Ishikawa (cell line): ENCODE measurements around the gene CHST11.

Experiments
- CEBPB ChIP-seq: IDR thresholded peaks from 2 replicates; pipeline ENCODE4 v1.6.1; 2012
- CREB1 ChIP-seq: IDR thresholded peaks from 2 replicates; pipeline ENCODE4 v1.6.1; 2012; ENCODE audit warnings: low read depth
- EGR1 ChIP-seq: IDR thresholded peaks from 2 replicates; pipeline ENCODE4 v1.6.1; 2012
- EP300 ChIP-seq: IDR thresholded peaks from 2 replicates; pipeline ENCODE4 v1.6.1; 2012; ENCODE audit warnings: borderline replicate concordance
- FOXM1 ChIP-seq: IDR thresholded peaks from 2 replicates; pipeline ENCODE4 v1.6.1; 2012; ENCODE audit warnings: low read depth, borderline replicate concordance
- MAX ChIP-seq: IDR thresholded peaks from 2 replicates; pipeline ENCODE4 v1.6.1; 2012
- NFIC ChIP-seq: IDR thresholded peaks from 2 replicates; pipeline ENCODE4 v1.6.1; 2012
- RAD21 ChIP-seq: IDR thresholded peaks from 2 replicates; pipeline ENCODE4 v1.6.1; 2012; ENCODE audit warnings: low read depth
- REST ChIP-seq: IDR thresholded peaks from 2 replicates; pipeline ENCODE4 v1.6.1; 2012; ENCODE audit warnings: low read depth, mild to moderate bottlenecking
- TAF1 ChIP-seq: IDR thresholded peaks from 2 replicates; pipeline ENCODE4 v1.6.1; 2012; ENCODE audit warnings: low read depth, mild to moderate bottlenecking
- TCF12 ChIP-seq: IDR thresholded peaks from 2 replicates; pipeline ENCODE4 v1.6.1; 2012; ENCODE audit warnings: low read depth
- TEAD4 ChIP-seq: IDR thresholded peaks from 2 replicates; pipeline ENCODE4 v1.6.1; 2012
- USF1 ChIP-seq: IDR thresholded peaks from 2 replicates; pipeline ENCODE4 v1.6.1; 2012
- YY1 ChIP-seq: IDR thresholded peaks from 2 replicates; pipeline ENCODE4 v1.6.1; 2012; ENCODE audit warnings: low read depth
- ZBTB7A ChIP-seq: IDR thresholded peaks from 2 replicates; pipeline ENCODE4 v1.6.1; 2012; ENCODE audit warnings: low read depth

The CHST11 gene

GRCh38 chr12:104516821-104517220, 60.1 kb downstream of the CHST11 start:
- no peak for TF ChIP-seq RAD21
- TF ChIP-seq EGR1 = no peak
- TF ChIP-seq FOXM1 = no peak
- TF ChIP-seq TCF12 = no peak
- TF ChIP-seq TEAD4 = no peak
- TF ChIP-seq REST = no peak
- TF ChIP-seq MAX = no peak
- TF ChIP-seq CEBPB = no peak
- TF ChIP-seq EP300 = no peak
- TF ChIP-seq CREB1 = no peak
- TF ChIP-seq ZBTB7A = no peak
- TF ChIP-seq TAF1 = no peak
- no peak for TF ChIP-seq USF1
- TF ChIP-seq YY1 = no peak

- no peak for TF ChIP-seq EGR1
- TF ChIP-seq NFIC = no peak
- no peak for TF ChIP-seq RAD21
- no peak for TF ChIP-seq TEAD4
- no peak for TF ChIP-seq ZBTB7A
- TF ChIP-seq MAX = no peak
- TF ChIP-seq CREB1 = no peak
- no peak for TF ChIP-seq CEBPB
- TF ChIP-seq TAF1 = no peak
- no peak for TF ChIP-seq FOXM1
- TF ChIP-seq YY1 = no peak
- no peak for TF ChIP-seq REST
- no peak for TF ChIP-seq TCF12
- TF ChIP-seq EP300 = no peak
- no peak for TF ChIP-seq USF1
Observed at GRCh38 chr12:104517880-104518279, 61.1 kb downstream of the CHST11 start.

GRCh38 chr12:104519190-104520019, 62.7 kb downstream of the CHST11 start:
- TF ChIP-seq TEAD4 = no peak

GRCh38 chr12:104520242-104520900, 63.6 kb downstream of the CHST11 start:
- TF ChIP-seq YY1 (no peak), ZBTB7A (no peak), EGR1 (no peak), TCF12 (no peak), EP300 (no peak), CREB1 (no peak), REST (no peak), NFIC (no peak), FOXM1 (no peak), TEAD4 (no peak), RAD21 (no peak), CEBPB (no peak), MAX (no peak), USF1 (no peak), TAF1 (no peak)
